HG02870 (cell line): Measurements from ENCODE around the gene GOLGA6D.
"Not testable (repeated sequence)": the region's sequence is repeated elsewhere in the genome, so short reads cannot be mapped to it uniquely, and the experiment has no call there.

Source experiments
- ATAC-seq: cut with Tn5 transposase; IDR thresholded peaks from one replicate; pipeline ENCODE4 v1.9.1; 2021; ENCODE audit warnings: mild to moderate bottlenecking, moderate library complexity; ENCODE audit not compliant: unreplicated experiment

Gene GOLGA6D, protein sequence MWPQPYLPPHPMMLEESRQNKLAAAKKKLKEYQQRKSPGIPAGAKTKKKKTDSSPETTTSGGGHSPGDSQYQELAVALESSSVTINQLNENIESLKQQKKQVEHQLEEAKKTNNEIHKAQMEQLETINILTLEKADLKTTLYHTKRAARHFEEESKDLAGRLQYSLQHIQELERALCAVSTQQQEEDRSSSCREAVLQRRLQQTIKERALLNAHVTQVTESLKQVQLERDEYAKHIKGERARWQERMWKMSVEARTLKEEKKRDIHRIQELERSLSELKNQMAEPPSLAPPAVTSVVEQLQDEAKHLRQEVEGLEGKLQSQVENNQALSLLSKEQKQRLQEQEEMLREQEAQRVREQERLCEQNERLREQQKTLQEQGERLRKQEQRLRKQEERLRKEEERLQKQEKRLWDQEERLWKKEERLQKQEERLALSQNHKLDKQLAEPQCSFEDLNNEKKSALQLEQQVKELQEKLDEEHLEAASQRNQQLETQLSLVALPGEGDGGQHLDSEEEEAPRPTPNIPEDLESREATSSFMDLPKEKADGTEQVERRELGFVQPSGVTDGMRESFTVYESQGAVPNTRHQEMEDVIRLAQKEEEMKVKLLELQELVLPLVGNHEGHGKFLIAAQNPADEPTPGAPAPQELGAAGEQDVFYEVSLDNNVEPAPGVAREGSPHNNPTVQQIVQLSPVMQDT

DNA sequence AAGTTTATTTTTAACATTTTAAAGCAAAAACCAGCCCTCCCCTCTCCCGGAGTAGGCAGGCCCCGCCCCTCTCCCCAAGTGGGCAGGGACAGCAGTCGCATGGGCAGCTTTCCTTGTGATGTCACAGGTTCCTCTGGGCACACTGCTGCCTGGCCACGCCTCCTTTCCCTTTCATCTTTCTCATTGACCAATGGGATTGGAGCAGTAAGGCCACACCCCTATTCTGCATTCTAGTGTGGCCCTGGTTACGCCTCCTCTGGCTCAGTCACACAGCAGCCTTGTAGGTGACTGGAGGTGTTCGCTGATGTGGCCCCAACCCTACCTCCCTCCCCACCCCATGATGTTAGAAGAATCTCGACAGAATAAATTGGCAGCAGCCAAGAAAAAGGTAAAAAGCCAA, at the start of gene GOLGA6D:
TSS of gene GOLGA6D (plus strand) at position 264 of the 400 bp plus-strand sequence. CDS start at position 305, 41 bp downstream.
- not testable (repeated sequence) for ATAC-seq

DNA sequence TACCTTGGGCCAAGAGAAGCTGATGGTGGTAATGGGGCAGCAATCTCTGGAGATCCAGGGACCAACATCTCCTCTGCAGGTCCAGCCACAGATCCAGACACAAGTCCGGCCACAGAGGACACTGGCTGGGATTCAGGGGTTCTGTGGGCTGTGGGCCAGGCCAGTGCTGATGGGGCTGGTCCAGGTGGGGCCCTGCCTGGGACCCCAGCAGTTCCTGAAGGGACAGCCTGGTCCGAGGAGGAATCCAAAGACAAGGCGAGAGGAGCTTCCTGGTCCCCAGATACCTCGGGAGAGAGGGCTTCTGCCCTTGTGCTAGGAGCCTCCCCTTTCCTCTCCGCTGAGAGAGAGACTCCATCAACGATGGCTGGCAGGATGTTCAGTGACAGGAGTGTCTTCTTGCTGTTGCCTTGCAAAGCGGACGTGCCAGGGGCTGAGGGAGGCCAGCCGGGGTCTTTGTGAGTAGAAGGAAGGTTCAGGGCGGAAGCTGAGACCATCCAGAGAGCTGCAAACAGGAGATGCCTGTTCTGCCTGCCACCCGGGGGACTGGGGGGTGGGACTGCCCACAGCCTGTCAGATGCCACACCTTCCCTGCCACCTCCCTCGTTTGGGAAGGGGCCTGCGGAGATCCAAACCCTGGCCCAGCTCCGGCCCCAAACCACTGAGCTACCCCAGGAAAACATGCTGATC, 49.0 kb upstream of the GOLGA6D start:
- ATAC-seq: no peak

DNA sequence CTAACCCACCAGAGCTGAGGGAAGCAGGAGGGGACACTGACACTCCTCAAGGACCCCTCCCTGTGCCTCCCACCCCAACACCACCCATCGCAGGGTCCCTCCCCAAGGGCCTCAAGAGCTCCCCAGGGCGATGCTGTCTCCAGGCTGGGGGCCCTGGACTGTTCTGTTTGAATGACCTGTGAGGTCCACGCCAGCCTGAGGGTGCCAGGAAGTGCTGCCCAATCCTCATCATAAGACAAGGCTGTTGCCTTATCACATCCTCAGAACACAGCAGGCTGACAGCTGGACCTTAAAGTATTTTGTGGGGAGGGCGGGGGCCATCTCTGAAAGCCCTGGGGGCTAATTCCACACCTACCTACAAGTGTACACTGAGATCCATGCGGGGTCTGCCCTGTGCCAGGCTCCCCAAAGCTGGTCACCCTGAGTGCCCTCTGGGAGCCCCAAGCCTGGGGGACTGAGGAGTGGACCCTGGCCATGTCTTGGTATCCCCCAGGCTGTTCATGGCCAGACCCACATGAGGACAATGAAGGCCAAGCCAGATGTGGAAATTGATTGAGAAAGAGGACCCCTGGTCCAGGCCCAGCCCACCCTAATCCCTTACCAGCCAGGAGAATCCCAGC, 48.3 kb upstream of the GOLGA6D start:
- ATAC-seq: no peak

DNA sequence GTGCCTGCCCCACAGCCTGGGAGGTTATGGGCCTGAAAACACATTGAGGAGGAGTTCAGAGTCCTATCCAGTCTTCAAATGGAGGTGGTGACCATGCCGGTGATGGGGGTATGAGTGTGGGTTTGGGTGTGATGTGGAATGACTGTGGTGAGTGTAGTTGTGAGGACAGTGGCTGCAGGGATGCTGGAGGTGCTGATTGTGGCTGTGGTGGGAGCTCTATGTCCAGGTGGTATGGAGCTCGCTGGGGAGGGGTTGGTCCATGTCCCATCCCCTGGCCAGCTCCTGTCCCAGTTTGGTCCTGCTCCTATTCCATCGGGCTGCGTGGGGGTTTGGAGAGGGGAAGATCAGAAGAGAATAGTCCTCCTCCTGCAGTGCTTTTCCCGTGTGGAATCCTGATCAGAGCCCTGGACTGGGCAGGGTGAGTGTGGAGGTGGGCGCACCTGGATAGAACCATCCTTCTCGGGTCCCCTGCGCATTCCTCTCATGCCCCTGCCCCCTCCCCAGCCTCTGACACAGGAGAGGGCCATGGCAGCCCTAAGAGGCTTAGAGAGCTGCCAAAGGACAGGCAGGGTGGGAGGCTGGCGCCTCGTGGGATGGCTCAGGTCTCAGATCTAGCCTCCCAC, 47.5 kb upstream of the GOLGA6D start:
- no peak for ATAC-seq

DNA sequence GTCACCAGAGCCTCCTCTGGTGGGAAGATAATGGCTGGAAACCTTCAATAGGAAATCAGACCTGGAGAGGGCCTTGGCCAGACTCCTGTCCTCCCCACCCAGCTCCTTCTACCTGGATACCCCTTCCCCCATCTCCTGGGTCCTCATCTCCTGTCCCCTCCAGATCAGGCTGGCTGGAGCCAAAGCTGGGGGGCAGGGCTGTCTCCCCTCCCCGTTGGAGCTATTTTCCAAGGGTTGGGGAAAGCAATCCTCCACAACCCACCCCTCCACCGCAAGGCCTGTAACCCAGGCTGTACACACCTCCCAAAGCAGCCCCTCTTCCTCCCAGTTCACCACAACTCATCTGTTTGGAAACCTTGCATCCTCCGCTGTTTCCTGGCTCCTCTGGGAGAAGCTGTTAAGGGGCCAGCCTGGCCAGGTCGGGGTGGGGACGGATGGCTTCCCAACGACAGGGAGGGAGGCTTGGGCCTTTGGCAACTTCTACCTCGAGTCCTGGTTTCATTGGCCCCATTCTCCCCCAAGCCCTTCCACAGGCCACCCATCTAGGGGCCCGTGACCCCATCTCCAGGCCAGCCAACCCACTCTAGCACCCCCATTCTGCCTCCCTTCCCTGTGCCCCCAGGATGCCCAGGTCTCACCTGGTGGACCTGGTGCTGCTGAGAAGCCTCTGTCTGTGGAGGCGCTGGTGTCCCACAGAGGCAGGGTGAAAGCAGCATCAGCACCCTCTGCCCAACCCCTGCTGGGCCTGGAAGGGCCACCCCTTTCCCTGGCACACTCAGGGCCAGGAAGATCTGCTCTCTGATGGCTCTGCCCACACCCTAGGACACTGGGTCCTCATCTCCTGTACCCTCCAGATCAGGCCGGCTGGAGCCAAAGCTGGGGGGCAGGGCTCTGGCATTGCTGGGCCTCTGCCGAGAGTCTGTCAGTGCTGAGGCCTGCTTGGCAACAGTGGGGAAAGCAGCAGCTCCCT, 46.6 kb upstream of the GOLGA6D start:
- no peak for ATAC-seq

DNA sequence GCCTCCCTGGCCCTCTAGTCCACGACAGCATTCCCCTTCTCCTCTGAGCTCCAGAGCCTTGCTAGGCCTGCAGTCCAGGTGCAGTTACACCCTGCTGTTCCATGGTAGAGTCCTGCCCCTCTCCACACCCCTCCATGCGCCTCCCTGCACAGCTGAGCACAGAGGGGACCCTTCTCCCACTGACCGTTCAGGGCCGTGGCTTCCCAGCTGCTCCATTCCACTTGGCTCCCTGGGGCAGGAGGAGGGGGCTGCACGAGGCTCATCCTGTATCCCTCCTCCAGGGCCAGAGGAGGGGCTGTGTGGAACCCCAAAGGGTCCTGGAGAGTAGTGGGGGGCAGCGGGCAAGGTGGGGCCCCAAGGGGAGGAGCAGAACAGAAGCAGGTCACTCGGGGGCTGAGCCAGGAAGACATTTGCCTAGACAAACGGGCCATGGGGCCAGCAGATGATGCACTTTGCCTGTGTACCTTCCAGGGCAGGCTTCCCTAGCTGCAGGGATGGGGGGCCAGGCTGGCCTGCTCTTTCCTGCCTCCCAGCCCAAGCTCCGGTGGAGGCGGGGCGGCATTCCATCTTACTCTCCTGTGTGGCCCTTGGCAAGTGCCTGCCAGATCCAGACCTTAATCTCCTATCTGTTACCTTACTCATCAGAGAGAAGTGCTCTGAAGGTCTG, 45.2 kb upstream of the GOLGA6D start:
- ATAC-seq: no peak

DNA sequence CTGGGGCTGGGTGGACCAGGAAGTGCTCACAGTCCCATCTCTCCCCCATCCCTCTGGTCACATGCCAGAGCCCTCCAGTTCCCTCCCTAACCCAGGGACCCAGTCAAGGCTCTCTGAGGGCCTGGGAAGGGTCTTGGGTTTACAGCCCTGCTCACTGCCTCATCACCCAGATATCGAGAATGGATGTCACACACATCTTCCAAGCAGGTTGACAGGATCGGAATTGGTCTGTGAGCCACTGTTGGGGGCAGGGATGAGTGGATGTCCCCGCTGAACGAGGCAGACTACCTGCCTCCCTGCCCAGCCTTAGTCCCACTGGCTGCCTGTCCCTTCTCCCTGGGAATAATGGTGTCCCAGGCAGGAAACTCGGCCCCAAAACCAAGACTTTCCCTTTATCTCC, 44.5 kb upstream of the GOLGA6D start:
- ATAC-seq: no peak

DNA sequence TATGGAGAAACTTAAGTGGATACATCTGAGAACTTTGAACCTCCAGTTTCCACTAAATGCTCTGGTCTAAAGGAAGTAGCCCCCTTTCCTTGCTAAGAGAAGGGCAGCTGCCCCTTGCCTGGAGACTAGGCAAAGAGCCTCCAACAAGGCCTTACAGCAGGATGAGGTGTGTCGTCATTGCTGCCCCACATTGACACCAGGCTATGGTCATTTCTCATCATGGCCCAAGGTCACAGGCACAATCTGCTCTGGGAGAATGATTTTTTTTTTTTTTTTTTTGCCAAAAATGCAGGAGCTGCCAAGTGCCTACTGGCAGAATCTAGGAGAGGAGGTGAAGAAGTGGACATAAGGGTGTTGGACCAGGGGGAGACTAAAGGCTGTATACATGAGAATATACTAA, 36.9 kb upstream of the GOLGA6D start:
- ATAC-seq: not testable (repeated sequence)

DNA sequence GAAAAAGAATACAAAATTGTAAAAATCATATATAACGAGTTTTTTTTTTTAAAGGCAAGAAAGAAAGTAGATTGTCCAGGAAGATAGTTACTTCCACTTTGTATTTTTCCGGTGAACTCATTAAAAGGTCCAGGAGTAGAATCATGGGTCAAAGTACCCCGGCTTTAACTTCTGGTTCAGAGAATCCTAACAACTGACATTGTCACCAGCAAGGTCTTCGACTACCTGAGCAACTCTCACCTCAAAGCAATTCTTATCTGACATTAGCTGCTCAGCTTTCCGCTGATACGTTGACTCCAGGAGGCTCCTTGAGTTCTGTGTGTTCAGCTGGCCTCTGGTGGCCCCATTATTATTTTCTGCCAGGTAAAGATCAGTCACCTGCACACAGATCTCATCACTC, 33.6 kb upstream of the GOLGA6D start:
- not testable (repeated sequence) for ATAC-seq

DNA sequence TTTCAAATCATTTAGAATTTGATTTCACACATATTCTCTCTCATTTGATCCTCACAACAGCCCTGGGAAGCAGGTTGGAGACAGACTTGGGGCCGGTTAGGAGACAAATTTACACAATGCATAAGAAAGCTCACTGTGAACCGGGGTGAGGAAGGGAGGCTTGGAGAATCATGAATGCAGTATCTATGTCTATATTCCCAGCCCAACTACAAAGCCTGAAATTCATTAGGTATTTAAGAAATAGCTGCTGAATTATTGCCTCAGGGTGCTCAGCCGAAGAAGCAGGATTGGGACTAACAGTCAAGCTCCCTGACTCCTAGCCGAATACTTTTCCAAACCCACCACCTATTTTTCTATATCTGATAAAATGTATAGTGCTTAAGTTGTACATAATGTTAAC, 32.9 kb upstream of the GOLGA6D start:
- no peak for ATAC-seq

DNA sequence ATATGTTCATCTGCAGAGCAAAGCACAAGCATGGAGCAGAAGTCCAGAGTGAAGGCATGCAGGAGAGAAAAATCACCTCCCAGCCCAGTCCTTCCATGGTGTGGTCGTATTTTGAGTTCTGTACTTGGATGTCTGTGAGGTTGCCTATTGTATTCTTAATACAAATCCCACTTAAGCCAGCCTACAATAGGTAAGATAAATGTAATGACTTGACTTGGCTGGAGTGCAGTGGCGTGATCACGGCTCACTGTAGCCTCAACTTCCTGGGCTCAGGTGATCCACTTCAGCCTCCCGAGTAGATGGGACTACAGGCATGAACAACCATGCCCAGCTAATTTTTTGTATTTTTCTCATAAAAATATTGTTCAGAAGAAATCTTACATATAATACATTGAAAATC, 31.3 kb upstream of the GOLGA6D start:
- not testable (repeated sequence) for ATAC-seq

DNA sequence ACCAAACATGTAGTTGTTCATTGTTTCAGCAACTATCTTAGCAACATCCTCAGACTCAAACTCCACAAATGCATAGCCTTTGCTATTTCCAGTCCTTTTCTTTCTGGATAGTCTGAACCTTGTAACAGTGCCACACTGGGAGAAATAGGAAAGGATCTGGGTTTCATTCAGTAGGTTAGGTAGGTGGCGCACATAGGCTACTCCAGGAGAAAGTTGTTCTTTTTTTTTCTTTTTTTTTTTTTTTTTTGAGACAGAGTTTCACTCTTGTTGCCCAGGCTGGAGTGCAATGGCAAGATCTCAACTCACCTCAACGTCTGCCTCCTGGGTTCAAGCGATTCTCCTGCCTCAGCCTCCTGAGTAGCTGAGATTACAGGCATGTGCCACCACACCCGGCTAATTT, 30.4 kb upstream of the GOLGA6D start:
- not testable (repeated sequence) for ATAC-seq

DNA sequence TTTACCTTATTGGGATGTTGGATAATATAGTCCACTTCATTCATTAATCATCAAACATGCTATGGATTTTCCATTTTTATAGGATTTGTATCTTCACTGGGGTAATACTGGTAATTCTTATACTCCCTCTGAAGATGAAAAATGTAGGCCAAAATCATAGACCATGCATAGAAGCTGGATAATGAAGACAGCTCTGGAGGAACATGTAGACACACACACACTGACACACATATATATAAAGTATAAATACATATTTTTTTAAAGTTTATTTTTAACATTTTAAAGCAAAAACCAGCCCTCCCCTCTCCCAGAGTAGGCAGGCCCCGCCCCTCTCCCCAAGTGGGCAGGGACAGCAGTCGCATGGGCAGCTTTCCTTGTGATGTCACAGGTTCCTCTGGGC, 24.6 kb upstream of the GOLGA6D start, which contains the start of gene GOLGA6C:
TSS of gene GOLGA6C (plus strand) at position 301 of the 400 bp plus-strand sequence. CDS start 265 bp downstream, outside the sequence.
- ATAC-seq: not testable (repeated sequence)

DNA sequence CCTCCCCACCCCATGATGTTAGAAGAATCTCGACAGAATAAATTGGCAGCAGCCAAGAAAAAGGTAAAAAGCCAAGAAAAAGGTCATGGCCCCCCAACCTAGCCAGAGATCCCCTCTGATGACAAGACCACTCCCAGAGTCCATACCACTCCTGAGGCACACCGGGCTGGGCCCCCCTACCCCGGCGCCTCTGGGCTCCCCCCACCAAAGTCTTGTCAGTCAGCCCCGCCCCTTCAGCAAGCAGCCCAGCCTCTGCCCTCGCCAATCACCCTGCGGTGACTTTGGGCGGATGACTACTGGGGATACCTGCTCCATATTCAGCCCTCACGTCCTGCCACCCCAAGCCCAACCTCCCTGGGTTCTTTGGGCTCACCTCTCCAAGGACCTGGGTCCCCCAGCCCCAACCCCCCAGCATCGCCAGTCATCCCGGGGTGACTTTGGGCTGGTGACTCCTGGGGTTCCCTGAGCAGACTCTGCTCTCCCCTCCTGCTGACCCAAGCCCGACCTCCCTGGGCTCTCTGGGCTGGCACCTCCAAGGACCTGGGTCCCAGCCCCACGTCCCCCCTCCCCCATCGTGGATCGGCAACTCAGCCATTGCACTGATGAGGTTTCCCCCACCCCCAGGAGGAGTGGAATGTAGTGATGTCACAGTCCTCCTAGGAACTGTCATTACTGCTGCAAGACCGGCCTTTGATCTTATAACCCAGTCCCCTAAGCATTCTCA, 23.9 kb upstream of the GOLGA6D start:
- ATAC-seq: not testable (repeated sequence)

DNA sequence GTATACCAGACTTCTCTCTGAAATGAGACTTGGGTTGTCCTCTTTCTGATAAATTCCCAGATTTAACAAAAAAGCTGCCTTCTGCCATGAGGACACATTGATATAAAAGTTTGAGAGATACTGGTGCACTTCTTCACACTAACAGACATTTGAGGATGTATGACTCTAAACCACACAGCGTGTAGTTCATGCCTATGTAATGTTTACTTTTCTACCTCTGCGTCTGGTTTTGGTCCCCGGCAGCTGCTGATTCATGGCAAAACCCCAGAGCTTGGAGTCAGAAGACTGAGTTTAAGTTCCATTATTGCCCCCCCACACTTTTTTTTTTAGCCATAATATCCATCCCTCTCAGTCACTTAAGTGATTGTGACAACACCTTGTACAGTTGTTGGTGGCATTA, 22.8 kb upstream of the GOLGA6D start:
- ATAC-seq: not testable (repeated sequence)

DNA sequence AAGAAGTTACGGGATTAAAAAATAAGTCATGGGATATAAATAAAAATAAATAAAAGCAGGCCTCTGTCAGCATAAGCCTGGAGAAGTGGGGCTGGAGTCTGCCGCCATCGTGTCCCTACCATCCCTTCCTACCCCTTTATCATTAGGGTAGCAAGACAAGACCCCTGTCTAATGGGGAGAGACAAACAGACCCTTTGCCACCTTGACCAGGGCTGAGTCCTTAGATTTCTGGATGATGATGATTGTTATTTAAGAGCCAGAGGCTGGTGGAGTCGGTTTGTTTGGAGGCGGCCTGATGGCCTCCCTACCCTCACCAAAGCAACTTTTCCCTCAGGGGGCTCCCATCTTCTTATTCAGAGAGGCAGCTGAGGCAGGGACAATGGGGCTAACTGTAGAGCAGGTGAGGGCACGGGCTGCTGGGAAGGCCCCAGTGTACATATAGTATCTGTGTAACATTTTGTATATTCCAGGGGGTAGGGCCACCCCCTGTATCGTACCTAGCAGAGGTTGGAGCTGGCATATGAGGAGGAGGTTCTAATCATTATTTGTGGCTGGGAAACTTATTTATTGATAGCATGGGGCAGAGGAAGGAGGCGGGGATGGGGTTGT, 8.8 kb upstream of the GOLGA6D start:
- ATAC-seq: not testable (repeated sequence)

DNA sequence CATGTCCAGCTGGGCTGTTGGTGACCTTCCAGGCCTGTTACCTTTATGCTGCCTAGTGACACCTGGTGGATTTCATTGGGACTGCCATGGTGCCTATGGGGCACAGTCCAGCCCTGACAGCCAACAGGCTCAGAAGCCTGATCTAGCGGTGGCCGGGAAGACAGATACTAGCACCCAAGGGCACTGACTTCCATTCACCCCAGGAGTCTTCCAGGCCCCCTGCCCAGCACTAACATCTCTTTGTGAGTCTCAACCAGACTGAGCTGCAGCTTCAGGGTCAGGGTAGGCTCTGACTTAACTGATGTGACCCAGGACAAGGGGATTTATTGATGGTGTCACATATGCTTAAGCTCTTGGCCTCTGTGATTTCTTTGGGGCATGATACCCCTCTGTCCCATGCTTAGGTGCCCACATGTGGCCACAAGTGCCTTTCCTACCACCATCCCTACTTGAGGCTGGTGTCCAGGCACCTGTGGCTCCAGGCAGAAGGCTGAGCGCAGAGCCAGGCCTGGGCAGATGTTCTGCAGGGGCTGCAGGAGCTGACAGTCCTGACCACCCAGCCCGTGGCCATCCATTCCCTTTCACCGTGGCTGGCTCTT, 8.0 kb upstream of the GOLGA6D start:
- ATAC-seq: peak; percentile 84
